Thymus (tissue), 11 donors: ENCODE measurements around the gene CDCP2. TPM values are rescaled to one million over a fixed set of nuclear protein-coding genes. Genes with fewer than 3 reads are reported as not detected.
"Not testable (repeated sequence)": the region's sequence is repeated elsewhere in the genome, so short reads cannot be mapped to it uniquely, and the experiment has no call there.

Experiments used
- DNase-seq, 9 donors: peaks; one replicate each; pipeline ENCODE4 v3.0.0-alpha.2; 2013; ENCODE audit warnings: low spot score in 9 of 9, low read depth in 6 of 9, missing footprints in 1 of 9
- H3K27ac ChIP-seq, 2 donors: one replicate each; pipeline ENCODE4 v1.5.1; 2013; ENCODE audit warnings: control low read depth in 1 of 2, low read depth in 1 of 2, low read length in 1 of 2, mild to moderate bottlenecking in 1 of 2, moderate library complexity in 1 of 2
- H3K27me3 ChIP-seq, 2 donors: one replicate each; pipeline ENCODE4 v1.5.1; 2013; ENCODE audit warnings: low read length in 1 of 2; ENCODE audit not compliant: control insufficient read depth in 2 of 2, insufficient read depth in 1 of 2
- H3K36me3 ChIP-seq, 2 donors: one replicate each; pipeline ENCODE4 v1.5.1; 2013; ENCODE audit warnings: low read length in 1 of 2, mild to moderate bottlenecking in 1 of 2, moderate library complexity in 1 of 2; ENCODE audit not compliant: control insufficient read depth in 2 of 2, insufficient read depth in 2 of 2
- H3K4me1 ChIP-seq, 2 donors: one replicate each; pipeline ENCODE4 v1.5.1; 2013; ENCODE audit warnings: low read length in 2 of 2; ENCODE audit not compliant: control insufficient read depth in 2 of 2, insufficient read depth in 2 of 2
- H3K4me3 ChIP-seq, 2 donors: one replicate each; pipeline ENCODE4 v1.5.1; 2013; ENCODE audit warnings: low read length in 2 of 2, control low read depth in 1 of 2, mild to moderate bottlenecking in 1 of 2
- H3K9me3 ChIP-seq, 2 donors: one replicate each; pipeline ENCODE4 v1.5.1; 2013; ENCODE audit warnings: low read length in 1 of 2, mild to moderate bottlenecking in 1 of 2; ENCODE audit not compliant: control insufficient read depth in 2 of 2, insufficient read depth in 1 of 2
- WGBS: extraction: QIAGEN DNeasy Blood & Tissue Kit; methylation state at CpG from one replicate; pipeline ENCODE4 v1.1.7; 2013; 5-methylcytosine and 5-hydroxymethylcytosine counted together
- polyA plus RNA-seq: library from polyadenylated mRNA; stranded (reverse); fragments of 200-250 nt; gene quantifications from one replicate; pipeline ENCODE4 v1.2.3, GENCODE V29; 2013
- total RNA-seq: library from RNA; stranded (reverse); fragments of 120-200 nt; gene quantifications from one replicate; pipeline ENCODE4 v1.2.4, GENCODE V29; 2013
- donor health status: healthy.

CDCP2 gene
- total and polyA plus RNA-seq, 2 donors = not detected

GRCh38 chr1:54094730-54095105 lies 58.1 kb downstream of the CDCP2 start:
- peaks cover 13% of the 10 kb centered on the region in 2 donors for H3K36me3 ChIP-seq
- H3K27me3 ChIP-seq, DNase-seq, H3K4me1 ChIP-seq, H3K9me3 ChIP-seq, H3K27ac ChIP-seq, H3K4me3 ChIP-seq: not testable (repeated sequence)
- WGBS = 97% methylated on average over 1 of the region's 1 CpG

- Histone ChIP-seq H3K27ac (no peak overlapping the region), H3K27me3 (no peaks in the 10 kb centered on the region), H3K4me1 (peaks cover 0 to 2% of the 10 kb centered on the region in 2 donors), H3K9me3 (no peaks in the 10 kb centered on the region), H3K4me3 (no peak overlapping the region), H3K36me3 (peaks cover 13 to 14% of the 10 kb centered on the region in 2 donors)
- 96% methylated on average over 4 of the region's 4 CpGs for WGBS
- DNase-seq = no peak
Observed at GRCh38 chr1:54094001-54094729, 58.6 kb downstream of the CDCP2 start.

- H3K4me1 ChIP-seq = no peaks in the 10 kb centered on the region
- DNase-seq = no peak
- no peaks in the 10 kb centered on the region for H3K9me3 ChIP-seq
- WGBS = 96% methylated on average over 3 of the region's 3 CpGs
- no peaks in the 10 kb centered on the region for H3K27me3 ChIP-seq
- no peak overlapping the region for H3K4me3 ChIP-seq
- no peak overlapping the region for H3K27ac ChIP-seq
- H3K36me3 ChIP-seq = peaks cover 5 to 9% of the 10 kb centered on the region in 2 donors
Observed at GRCh38 chr1:54091666-54092065, 61.1 kb downstream of the CDCP2 start.

- H3K36me3 ChIP-seq = peaks cover 0 to 3% of the 10 kb centered on the region in 2 donors
- no peak for DNase-seq
- no peaks in the 10 kb centered on the region for H3K9me3 ChIP-seq
- no peak overlapping the region for H3K27ac ChIP-seq
- no peaks in the 10 kb centered on the region for H3K4me1 ChIP-seq
- H3K27me3 ChIP-seq = no peaks in the 10 kb centered on the region
- H3K4me3 ChIP-seq = no peak overlapping the region
- 98% methylated on average over 5 of the region's 5 CpGs for WGBS
Observed at GRCh38 chr1:54088385-54088784, 64.4 kb downstream of the CDCP2 start.

GRCh38 chr1:54086754-54087153 lies 66.0 kb downstream of the CDCP2 start:
- no peaks in the 10 kb centered on the region for H3K9me3 ChIP-seq
- WGBS = 95% methylated on average over 1 of the region's 1 CpG
- H3K36me3 ChIP-seq = peaks cover 0 to 3% of the 10 kb centered on the region in 2 donors
- DNase-seq = no peak
- no peaks in the 10 kb centered on the region for H3K4me1 ChIP-seq
- no peak overlapping the region for H3K4me3 ChIP-seq
- no peaks in the 10 kb centered on the region for H3K27me3 ChIP-seq
- H3K27ac ChIP-seq = no peak overlapping the region

- WGBS = 97% methylated on average over 2 of the region's 2 CpGs
- DNase-seq = no peak
- no peaks in the 10 kb centered on the region for H3K9me3 ChIP-seq
- no peak overlapping the region for H3K27ac ChIP-seq
- H3K36me3 ChIP-seq = peaks cover 0 to 5% of the 10 kb centered on the region in 2 donors
- no peaks in the 10 kb centered on the region for H3K4me1 ChIP-seq
- no peak overlapping the region for H3K4me3 ChIP-seq
- no peaks in the 10 kb centered on the region for H3K27me3 ChIP-seq
Observed at GRCh38 chr1:54084794-54085193, 68.0 kb downstream of the CDCP2 start.

Other genes starting within 250 kb of the CDCP2 start
- 52.3 TPM for gene IFT25, start 207.3 kb downstream of the CDCP2 start, total RNA-seq
- gene IFT25, start 207.3 kb downstream of the CDCP2 start, polyA plus RNA-seq = 39.9 TPM
- gene LRRC42, start 206.7 kb downstream of the CDCP2 start, total RNA-seq = 18.7 TPM
- 17.5 TPM for gene LRRC42, start 206.7 kb downstream of the CDCP2 start, polyA plus RNA-seq
- not detected for gene LDLRAD1, start 134.8 kb downstream of the CDCP2 start, total RNA-seq
- 0.18 TPM for gene LDLRAD1, start 134.8 kb downstream of the CDCP2 start, polyA plus RNA-seq
- gene TMEM59, start 99.8 kb downstream of the CDCP2 start, total RNA-seq = 233 TPM
- 185 TPM for gene TMEM59, start 99.8 kb downstream of the CDCP2 start, polyA plus RNA-seq
- 5.2 TPM for gene TCEANC2, start 99.4 kb downstream of the CDCP2 start, total RNA-seq
- 4.0 TPM for gene TCEANC2, start 99.4 kb downstream of the CDCP2 start, polyA plus RNA-seq
- 2.6 TPM for gene CYB5RL, start 47.0 kb upstream of the CDCP2 start, total RNA-seq
- gene CYB5RL, start 47.0 kb upstream of the CDCP2 start, polyA plus RNA-seq = 1.9 TPM
- 62.0 TPM for gene MRPL37, start 47.2 kb upstream of the CDCP2 start, total RNA-seq
- 29.5 TPM for gene MRPL37, start 47.2 kb upstream of the CDCP2 start, polyA plus RNA-seq